Measurements from ENCODE around the gene SLC15A5.

SLC15A5 gene

GRCh38 chr12:16272222-16272621, 5.3 kb downstream of the SLC15A5 start:
- Histone ChIP-seq H3K36me3 (ENCODE audit: control insufficient read depth in 2 of 2, insufficient read depth in 1 of 2, low read length in 2 of 2) (no peaks in the 10 kb centered on the region), H3K27ac (ENCODE audit: extremely low read depth, low read depth, low read length) (no peak overlapping the region), H3K4me1 (ENCODE audit: control insufficient read depth, insufficient read depth, low read length) (no peaks in the 10 kb centered on the region), H3K9me3 (ENCODE audit: control insufficient read depth, insufficient read depth, low read depth, low read length) (no peaks in the 10 kb centered on the region), H3K4me3 (ENCODE audit: low read depth, low read length) (no peak overlapping the region)
- POLR2A ChIA-PET, result no interaction called here
- TF ChIP-seq ATF2 (tag by site-specific recombination; IDR thresholded peaks at IDR 0.05; ENCODE audit: low read depth), result no peak
- no peak for TF ChIP-seq ZNF677 (tag by site-specific recombination; IDR thresholded peaks at IDR 0.05)
- TF ChIP-seq ZNF571 (tag by site-specific recombination; IDR thresholded peaks at IDR 0.05), result no peak
- TF ChIP-seq ZNF48 (tag by site-specific recombination; IDR thresholded peaks at IDR 0.05), result no peak
- no peak for TF ChIP-seq ZNF214 (tag by site-specific recombination; IDR thresholded peaks at IDR 0.05; ENCODE audit: borderline replicate concordance)
- no peak for TF ChIP-seq SALL2 (tag by site-specific recombination; IDR thresholded peaks at IDR 0.05; ENCODE audit: borderline replicate concordance)
- TF ChIP-seq ZNF510 (tag by site-specific recombination; IDR thresholded peaks at IDR 0.05; ENCODE audit: insufficient replicate concordance), result no peak
- no peak for TF ChIP-seq ZNF670 (tag by site-specific recombination; IDR thresholded peaks at IDR 0.05; ENCODE audit: low read depth)
- no peak for TF ChIP-seq ZNF148 (tag by site-specific recombination; IDR thresholded peaks at IDR 0.05; ENCODE audit: borderline replicate concordance)
- TF ChIP-seq ZNF561 (tag by site-specific recombination; IDR thresholded peaks at IDR 0.05; ENCODE audit: borderline replicate concordance), result no peak
- no peak for TF ChIP-seq ZNF266 (tag by site-specific recombination; IDR thresholded peaks at IDR 0.05; ENCODE audit: low read depth)
- TF ChIP-seq ZNF175 (tag by site-specific recombination; IDR thresholded peaks at IDR 0.05), result no peak
- TF ChIP-seq ZNF645 (tag by site-specific recombination; IDR thresholded peaks at IDR 0.05), result no peak
- TF ChIP-seq SCRT1 (tag by site-specific recombination; IDR thresholded peaks at IDR 0.05; ENCODE audit: borderline replicate concordance), result no peak
- TF ChIP-seq ZNF112 (tag by site-specific recombination; IDR thresholded peaks at IDR 0.05), result no peak
- TF ChIP-seq ZNF248 (tag by site-specific recombination; IDR thresholded peaks at IDR 0.05), result no peak
- no peak for TF ChIP-seq ZFP41 (tag by site-specific recombination; IDR thresholded peaks at IDR 0.05; ENCODE audit: borderline replicate concordance)
- no peak for TF ChIP-seq ZNF2 (tag by site-specific recombination; IDR thresholded peaks at IDR 0.05)
- CTCF ChIA-PET, result no interaction called here

GRCh38 chr12:16271062-16271461, 6.4 kb downstream of the SLC15A5 start:
- POLR2A ChIA-PET, result no interaction called here
- Histone ChIP-seq H3K4me1 (ENCODE audit: control insufficient read depth, insufficient read depth, low read length) (no peaks in the 10 kb centered on the region), H3K36me3 (ENCODE audit: control insufficient read depth in 2 of 2, insufficient read depth in 1 of 2, low read length in 2 of 2) (no peaks in the 10 kb centered on the region), H3K27ac (ENCODE audit: extremely low read depth, low read depth, low read length) (no peak overlapping the region), H3K4me3 (ENCODE audit: low read depth, low read length) (no peak overlapping the region), H3K9me3 (ENCODE audit: control insufficient read depth, insufficient read depth, low read depth, low read length) (no peaks in the 10 kb centered on the region)
- CTCF ChIA-PET, result no interaction called here
- TF ChIP-seq ZNF302 (tag by site-specific recombination; IDR thresholded peaks at IDR 0.05; ENCODE audit: low read depth) (no peak), ZNF239 (tag by site-specific recombination; IDR thresholded peaks at IDR 0.05) (no peak), SCRT2 (tag by site-specific recombination; IDR thresholded peaks at IDR 0.05) (no peak), IKZF3 (tag by site-specific recombination; IDR thresholded peaks at IDR 0.05) (no peak), ZNF76 (tag by site-specific recombination; IDR thresholded peaks at IDR 0.05; ENCODE audit: borderline replicate concordance, low read depth) (no peak), ZNF624 (tag by site-specific recombination; IDR thresholded peaks at IDR 0.05) (no peak), ZNF518A (tag by site-specific recombination; conservative IDR thresholded peaks at IDR 0.05; ENCODE audit: low read depth) (no peak), ZNF658 (tag by site-specific recombination; IDR thresholded peaks at IDR 0.05) (no peak), ZNF792 (tag by site-specific recombination; IDR thresholded peaks at IDR 0.05) (no peak), ZNF350 (tag by site-specific recombination; IDR thresholded peaks at IDR 0.05) (no peak)
